BLaER1 (cell line): ENCODE results near the gene OTUD3.

Experiments used
- H3K27ac ChIP-seq: shearing (Covaris generic); formaldehyde crosslinking; 2 replicates; pipeline ENCODE4 v1.8.1; 2022
- H3K27me3 ChIP-seq: shearing (Covaris generic); formaldehyde crosslinking; 2 replicates; pipeline ENCODE4 v1.8.1; 2022
- H3K36me3 ChIP-seq: shearing (Covaris generic); formaldehyde crosslinking; 2 replicates; pipeline ENCODE4 v1.8.1; 2022
- H3K4me1 ChIP-seq: shearing (Covaris generic); formaldehyde crosslinking; 2 replicates; pipeline ENCODE4 v1.8.1; 2022
- H3K4me2 ChIP-seq: shearing (Covaris generic); formaldehyde crosslinking; 2 replicates; pipeline ENCODE4 v1.8.1; 2022
- H3K4me3 ChIP-seq: shearing (Covaris generic); formaldehyde crosslinking; 2 replicates; pipeline ENCODE4 v1.8.1; 2022
- H3K9ac ChIP-seq: shearing (Covaris generic); formaldehyde crosslinking; 2 replicates; pipeline ENCODE4 v1.8.1; 2022
- H3K9me3 ChIP-seq: shearing (Covaris generic); formaldehyde crosslinking; 2 replicates; pipeline ENCODE4 v1.8.1; 2022
- H4K20me1 ChIP-seq: shearing (Covaris generic); formaldehyde crosslinking; 2 replicates; pipeline ENCODE4 v1.8.1; 2022
- Cebpa-rat ChIP-seq: shearing (Covaris generic); IDR thresholded peaks from 2 replicates; pipeline ENCODE4 v1.8.1; 2022

OTUD3 gene

DNA sequence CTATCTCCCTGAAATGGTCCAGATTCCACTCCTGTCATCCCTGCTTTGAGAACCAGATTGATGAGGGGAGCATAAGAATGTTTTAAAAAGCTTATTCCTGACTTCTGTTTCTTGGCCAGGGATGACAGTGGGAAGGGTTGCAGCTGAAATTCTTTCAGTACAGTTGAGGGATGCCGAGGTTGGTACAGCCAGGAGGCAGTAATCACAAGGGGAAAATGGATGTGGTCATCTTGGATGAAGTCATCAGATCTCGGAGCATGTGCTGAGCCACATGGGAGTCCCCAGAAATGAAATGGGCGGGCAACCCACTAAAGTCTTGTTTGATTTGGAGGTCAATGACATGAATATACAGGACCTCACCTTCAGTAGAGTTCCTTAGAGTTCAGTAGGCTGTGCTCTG, 59.9 kb downstream of the OTUD3 start:
- peaks cover 7% of the 10 kb centered on the region; the same call in 1 of the 2 replicates for H3K9me3 ChIP-seq
- H3K4me3 ChIP-seq = no peak overlapping the region
- no peaks in the 10 kb centered on the region for H3K27me3 ChIP-seq
- H3K36me3 ChIP-seq = no peaks in the 10 kb centered on the region
- no peak overlapping the region for H3K27ac ChIP-seq
- no peaks in the 10 kb centered on the region for H4K20me1 ChIP-seq
- no peak overlapping the region for H3K4me2 ChIP-seq
- no peak overlapping the region for H3K9ac ChIP-seq
- H3K4me1 ChIP-seq = no peaks in the 10 kb centered on the region
- TF ChIP-seq Cebpa-rat = no peak

DNA sequence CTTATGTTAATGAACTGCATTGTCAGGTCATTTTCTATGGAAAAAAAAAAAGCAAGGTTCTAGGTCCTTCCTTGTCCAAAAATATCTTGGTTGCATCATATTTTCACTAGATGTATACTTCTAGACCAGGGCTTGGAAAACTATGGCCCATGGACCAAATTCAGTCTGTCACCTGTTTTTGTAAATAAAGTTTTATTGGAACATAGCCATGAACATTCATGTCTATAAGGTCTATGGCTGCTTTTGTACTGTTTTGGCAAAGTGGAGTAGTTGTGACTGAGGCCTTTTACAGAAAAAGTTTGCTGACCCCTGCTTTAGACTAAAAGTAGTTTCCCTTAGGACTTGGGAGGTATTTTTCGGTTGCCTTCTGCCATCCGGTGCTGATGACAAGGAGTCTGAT, 60.5 kb downstream of the OTUD3 start:
- Histone ChIP-seq H3K4me3 (no peak overlapping the region), H3K4me2 (no peak overlapping the region), H3K4me1 (no peaks in the 10 kb centered on the region), H3K36me3 (no peaks in the 10 kb centered on the region), H3K9ac (no peak overlapping the region), H3K27ac (no peak overlapping the region), H4K20me1 (no peaks in the 10 kb centered on the region), H3K9me3 (peaks cover 7% of the 10 kb centered on the region; the same call in 1 of the 2 replicates), H3K27me3 (no peaks in the 10 kb centered on the region)
- TF ChIP-seq Cebpa-rat = no peak

DNA sequence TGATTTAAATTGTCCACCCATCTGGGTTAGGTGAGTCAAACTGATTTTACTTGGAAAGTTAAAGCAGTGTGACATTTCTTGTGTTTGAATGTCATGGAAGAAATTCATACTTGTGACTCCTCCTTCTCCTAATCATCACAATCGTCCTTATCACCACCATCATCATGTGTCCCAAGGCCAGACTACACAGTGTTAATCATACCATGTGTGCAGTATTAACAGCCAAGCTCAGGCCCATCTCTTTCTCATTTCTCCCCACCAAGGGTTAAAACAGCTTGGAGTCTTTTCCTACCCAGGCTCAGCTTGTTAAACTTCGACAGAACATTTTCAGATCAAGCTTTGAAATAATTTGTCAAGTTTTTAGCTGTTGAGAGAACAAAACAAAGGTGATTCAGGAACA, 63.7 kb downstream of the OTUD3 start:
- Histone ChIP-seq H4K20me1 (no peaks in the 10 kb centered on the region), H3K9ac (no peak overlapping the region), H3K4me1 (no peaks in the 10 kb centered on the region), H3K4me2 (no peak overlapping the region), H3K9me3 (peaks cover 5% of the 10 kb centered on the region; the same call in 1 of the 2 replicates), H3K4me3 (no peak overlapping the region), H3K36me3 (no peaks in the 10 kb centered on the region), H3K27me3 (no peaks in the 10 kb centered on the region), H3K27ac (no peak overlapping the region)
- no peak for TF ChIP-seq Cebpa-rat

DNA sequence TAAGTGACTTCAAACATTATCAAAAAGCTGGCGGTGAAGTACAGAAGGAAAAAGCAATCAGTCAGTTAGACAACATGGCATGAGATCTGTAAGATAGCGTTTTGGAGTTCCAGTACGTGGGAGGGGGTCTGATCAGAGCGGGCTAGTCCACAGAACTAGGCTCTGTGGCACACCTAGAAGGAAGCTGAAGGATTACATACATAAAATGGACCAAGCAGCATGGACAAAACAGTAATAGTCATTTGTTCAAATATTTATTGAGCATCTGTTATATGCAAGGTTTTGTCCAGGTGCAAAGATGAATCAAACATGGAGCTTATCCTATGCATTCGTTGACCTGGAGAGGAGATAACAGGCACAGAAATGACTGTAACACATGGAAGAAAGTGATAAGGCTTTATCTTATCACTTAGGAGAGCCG, 64.1 kb downstream of the OTUD3 start:
- Histone ChIP-seq H3K4me1 (no peaks in the 10 kb centered on the region), H3K4me3 (no peak overlapping the region), H3K4me2 (no peak overlapping the region), H3K36me3 (no peaks in the 10 kb centered on the region), H3K9ac (no peak overlapping the region), H3K9me3 (peaks cover under 1% of the 10 kb centered on the region; the same call in 1 of the 2 replicates), H3K27ac (no peak overlapping the region), H3K27me3 (no peaks in the 10 kb centered on the region), H4K20me1 (no peaks in the 10 kb centered on the region)
- no peak for TF ChIP-seq Cebpa-rat

DNA sequence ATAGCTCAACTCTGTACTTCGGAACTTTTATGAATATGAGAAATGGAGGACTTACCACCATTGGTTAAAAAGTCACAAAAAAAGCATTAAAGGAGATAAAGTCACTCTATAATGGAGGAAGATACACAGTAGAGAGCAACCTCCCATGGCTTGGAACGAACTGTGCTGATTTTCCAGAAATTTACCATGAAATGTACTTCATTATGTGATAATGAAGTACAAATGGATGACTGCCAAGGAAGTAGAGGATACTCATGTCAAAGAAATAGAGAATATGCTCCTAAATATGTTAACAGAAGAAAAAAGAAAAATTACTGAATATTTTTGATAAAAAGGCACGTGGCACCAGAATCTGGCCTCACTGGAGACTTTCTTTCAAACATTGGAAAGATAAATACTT, 64.8 kb downstream of the OTUD3 start:
- Histone ChIP-seq H3K4me1 (no peaks in the 10 kb centered on the region), H3K4me2 (no peak overlapping the region), H3K36me3 (no peaks in the 10 kb centered on the region), H3K4me3 (no peak overlapping the region), H3K27ac (no peak overlapping the region), H3K27me3 (no peaks in the 10 kb centered on the region), H3K9ac (no peak overlapping the region), H4K20me1 (no peaks in the 10 kb centered on the region), H3K9me3 (no peaks in the 10 kb centered on the region)
- TF ChIP-seq Cebpa-rat = no peak

DNA sequence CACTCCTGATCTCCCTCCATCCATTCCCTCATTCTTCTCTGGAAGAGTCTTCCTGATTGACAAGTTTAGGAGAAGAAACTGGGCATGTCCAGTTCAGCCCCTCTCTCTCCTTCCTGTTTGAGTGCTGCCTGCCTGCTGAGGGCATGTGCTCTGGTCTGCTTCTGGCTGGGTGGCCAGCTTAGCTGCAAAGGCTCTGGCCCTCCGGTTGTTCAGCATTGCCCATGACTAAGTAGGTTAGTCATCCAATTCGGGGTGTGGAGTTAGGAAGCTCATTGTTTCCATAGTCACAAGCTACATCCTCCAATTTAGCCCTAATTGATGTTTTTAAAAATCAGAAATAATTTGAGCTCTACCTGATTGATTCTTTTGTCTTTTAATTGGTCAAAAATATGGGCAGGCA, 66.8 kb downstream of the OTUD3 start:
- peaks cover 13% of the 10 kb centered on the region for H3K9me3 ChIP-seq
- H3K36me3 ChIP-seq = no peaks in the 10 kb centered on the region
- no peak overlapping the region for H3K9ac ChIP-seq
- H3K4me1 ChIP-seq = no peaks in the 10 kb centered on the region
- no peak overlapping the region for H3K4me3 ChIP-seq
- no peaks in the 10 kb centered on the region for H3K27me3 ChIP-seq
- no peak overlapping the region for H3K27ac ChIP-seq
- H3K4me2 ChIP-seq = no peak overlapping the region
- H4K20me1 ChIP-seq = no peaks in the 10 kb centered on the region
- TF ChIP-seq Cebpa-rat = no peak

DNA sequence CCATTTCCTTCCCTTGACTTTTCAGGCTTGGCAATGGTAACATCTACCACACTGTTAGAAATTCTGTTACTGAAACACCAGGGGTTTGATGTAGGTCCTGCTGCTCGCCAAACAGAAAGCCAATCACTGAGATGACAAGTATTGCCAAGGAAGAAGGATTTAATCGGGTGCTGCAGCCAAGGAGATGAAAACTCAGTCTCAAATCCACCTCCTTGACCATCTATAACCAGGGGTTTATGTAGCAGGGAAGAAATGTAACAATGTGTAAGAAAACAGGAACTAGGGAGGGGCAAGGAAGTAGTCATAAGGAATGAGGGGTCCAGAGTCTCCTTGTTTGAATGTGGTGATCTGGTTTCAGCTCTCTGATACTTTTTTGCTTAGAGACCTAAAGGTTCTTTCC, 71.9 kb downstream of the OTUD3 start:
- Histone ChIP-seq H3K9me3 (peaks cover 21% of the 10 kb centered on the region), H4K20me1 (no peaks in the 10 kb centered on the region), H3K4me2 (no peak overlapping the region), H3K27me3 (no peaks in the 10 kb centered on the region), H3K27ac (no peak overlapping the region), H3K9ac (no peak overlapping the region), H3K36me3 (no peaks in the 10 kb centered on the region), H3K4me3 (no peak overlapping the region), H3K4me1 (no peaks in the 10 kb centered on the region)
- no peak for TF ChIP-seq Cebpa-rat

DNA sequence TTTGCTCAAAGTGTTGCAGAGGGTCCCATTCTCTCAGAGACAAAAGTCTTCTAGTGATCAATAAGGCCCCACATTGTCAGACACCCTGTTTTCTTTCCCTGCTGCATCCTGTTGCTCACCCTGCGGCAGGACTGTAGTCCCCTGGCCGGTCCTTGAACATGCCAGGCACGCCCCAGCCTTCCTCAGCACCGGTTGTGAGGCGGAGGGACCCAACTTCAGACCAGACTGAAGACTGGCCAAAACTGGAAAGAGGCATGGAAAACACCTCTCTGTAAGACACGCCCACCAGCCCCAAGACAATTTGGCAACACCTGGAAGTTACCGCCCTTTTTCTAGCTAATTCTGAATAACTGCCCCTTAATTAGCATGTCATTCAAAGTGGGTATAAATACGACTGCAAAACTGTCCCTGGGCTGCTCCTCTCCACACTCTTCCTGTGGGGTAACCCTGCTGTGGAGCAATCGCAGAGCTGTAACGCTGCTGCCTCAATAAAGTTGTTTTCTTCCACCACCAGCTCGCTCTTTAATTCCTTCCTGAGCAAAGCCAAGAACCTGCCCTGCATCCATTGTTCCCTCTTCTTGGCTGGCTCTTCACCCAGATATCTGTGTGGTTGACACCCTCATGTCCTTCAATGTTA, 73.5 kb downstream of the OTUD3 start:
- Histone ChIP-seq H4K20me1 (no peaks in the 10 kb centered on the region), H3K27ac (no peak overlapping the region), H3K4me1 (peaks cover 2% of the 10 kb centered on the region; the same call in 1 of the 2 replicates), H3K36me3 (no peaks in the 10 kb centered on the region), H3K4me3 (no peak overlapping the region), H3K4me2 (no peak overlapping the region), H3K9me3 (peaks cover 21% of the 10 kb centered on the region), H3K27me3 (no peaks in the 10 kb centered on the region), H3K9ac (no peak overlapping the region)
- no peak for TF ChIP-seq Cebpa-rat

DNA sequence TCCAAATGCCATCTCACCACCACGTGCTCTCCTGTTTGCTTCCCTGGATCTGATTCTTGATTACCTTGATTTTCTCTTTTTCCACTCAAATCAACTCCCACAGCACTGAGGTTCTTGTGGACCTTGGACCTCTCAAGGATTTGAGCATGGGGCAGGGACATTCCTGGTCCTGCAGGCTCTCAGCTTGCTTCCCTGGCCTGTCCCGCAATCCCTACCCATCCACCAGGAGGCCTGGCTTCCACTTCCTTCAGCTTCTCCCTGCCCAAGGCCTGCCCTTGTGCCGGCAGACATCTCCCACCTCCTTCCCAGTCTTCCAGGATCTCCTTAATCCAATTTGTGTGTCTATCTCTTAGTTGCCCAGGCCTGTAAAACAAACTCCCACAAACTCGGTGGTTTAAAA, 75.6 kb downstream of the OTUD3 start:
- Histone ChIP-seq H3K4me3 (no peak overlapping the region), H4K20me1 (no peaks in the 10 kb centered on the region), H3K36me3 (no peaks in the 10 kb centered on the region), H3K27ac (no peak overlapping the region), H3K9me3 (peaks cover 20% of the 10 kb centered on the region), H3K27me3 (no peaks in the 10 kb centered on the region), H3K9ac (no peak overlapping the region), H3K4me1 (peaks cover 6% of the 10 kb centered on the region; the same call in 1 of the 2 replicates), H3K4me2 (no peak overlapping the region)
- no peak for TF ChIP-seq Cebpa-rat

DNA sequence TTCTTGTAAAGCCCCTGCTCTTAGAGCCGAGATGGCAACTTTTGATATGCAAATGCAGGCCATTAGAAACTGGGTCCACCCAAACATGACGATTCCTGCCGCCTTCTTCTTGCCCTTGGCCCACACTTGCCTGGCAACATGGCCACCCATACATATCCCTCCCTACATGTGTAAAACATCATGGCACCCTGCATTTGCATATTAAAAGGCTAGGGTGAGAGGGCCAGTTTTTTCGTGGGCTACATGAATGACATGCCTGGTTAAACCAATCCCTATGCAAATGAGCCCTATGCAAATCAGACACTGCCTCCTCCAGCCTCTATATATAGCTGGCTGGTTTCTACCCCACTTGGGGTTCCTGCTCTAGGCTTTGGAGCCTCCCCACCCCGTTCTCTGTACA, 78.4 kb downstream of the OTUD3 start:
- H3K9ac ChIP-seq = no peak overlapping the region
- H3K27me3 ChIP-seq = no peaks in the 10 kb centered on the region
- H3K4me1 ChIP-seq = peaks cover 6% of the 10 kb centered on the region; the same call in 1 of the 2 replicates
- H3K36me3 ChIP-seq = no peaks in the 10 kb centered on the region
- no peak overlapping the region for H3K4me3 ChIP-seq
- H4K20me1 ChIP-seq = no peaks in the 10 kb centered on the region
- no peak overlapping the region for H3K27ac ChIP-seq
- H3K4me2 ChIP-seq = no peak overlapping the region
- no peaks in the 10 kb centered on the region for H3K9me3 ChIP-seq
- TF ChIP-seq Cebpa-rat = no peak
